Fibroblast of gingiva (primary cell): ENCODE measurements around the gene MRM1.

Experiments used
- DNase-seq: peaks from one replicate; pipeline ENCODE4 v3.0.0-alpha.2; 2011; ENCODE audit warnings: low read depth

Gene MRM1, protein sequence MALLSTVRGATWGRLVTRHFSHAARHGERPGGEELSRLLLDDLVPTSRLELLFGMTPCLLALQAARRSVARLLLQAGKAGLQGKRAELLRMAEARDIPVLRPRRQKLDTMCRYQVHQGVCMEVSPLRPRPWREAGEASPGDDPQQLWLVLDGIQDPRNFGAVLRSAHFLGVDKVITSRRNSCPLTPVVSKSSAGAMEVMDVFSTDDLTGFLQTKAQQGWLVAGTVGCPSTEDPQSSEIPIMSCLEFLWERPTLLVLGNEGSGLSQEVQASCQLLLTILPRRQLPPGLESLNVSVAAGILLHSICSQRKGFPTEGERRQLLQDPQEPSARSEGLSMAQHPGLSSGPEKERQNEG

DNA sequence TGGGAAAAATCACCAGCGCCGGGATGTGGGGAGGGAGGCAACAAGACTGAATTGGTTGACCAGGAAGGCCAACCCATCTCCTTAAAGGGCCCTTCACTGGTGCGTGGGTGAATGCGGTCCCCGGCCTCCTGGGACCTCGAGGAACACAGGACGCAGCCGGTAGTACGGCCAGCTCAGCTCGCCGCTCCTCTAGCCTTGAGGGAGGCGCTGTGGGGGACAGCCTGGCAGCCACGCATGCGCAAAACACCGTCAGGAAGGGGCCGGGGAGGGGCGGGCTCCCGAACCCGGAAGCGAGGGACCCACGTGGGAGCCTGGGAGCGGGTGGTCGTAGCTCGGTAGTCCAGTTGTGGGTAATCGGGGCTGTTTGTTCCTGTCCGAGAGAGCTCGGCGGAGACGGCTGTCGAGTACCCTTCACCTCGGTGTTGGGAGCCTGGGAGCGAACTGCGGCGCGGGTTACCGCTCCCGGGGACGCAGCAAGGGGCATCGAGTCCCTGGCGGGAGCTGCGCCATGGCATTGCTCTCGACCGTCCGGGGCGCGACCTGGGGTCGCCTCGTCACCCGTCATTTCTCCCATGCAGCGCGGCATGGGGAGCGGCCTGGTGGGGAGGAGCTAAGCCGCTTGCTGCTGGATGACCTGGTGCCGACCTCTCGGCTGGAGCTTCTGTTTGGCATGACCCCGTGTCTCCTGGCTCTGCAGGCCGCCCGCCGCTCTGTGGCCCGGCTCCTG is at the start of gene MRM1:
Gene MRM1 (plus strand): TSS at position 281 of the 727 bp plus-strand sequence. CDS start 228 bp downstream, at position 509.
- DNase-seq: peak; percentile 89

DNA sequence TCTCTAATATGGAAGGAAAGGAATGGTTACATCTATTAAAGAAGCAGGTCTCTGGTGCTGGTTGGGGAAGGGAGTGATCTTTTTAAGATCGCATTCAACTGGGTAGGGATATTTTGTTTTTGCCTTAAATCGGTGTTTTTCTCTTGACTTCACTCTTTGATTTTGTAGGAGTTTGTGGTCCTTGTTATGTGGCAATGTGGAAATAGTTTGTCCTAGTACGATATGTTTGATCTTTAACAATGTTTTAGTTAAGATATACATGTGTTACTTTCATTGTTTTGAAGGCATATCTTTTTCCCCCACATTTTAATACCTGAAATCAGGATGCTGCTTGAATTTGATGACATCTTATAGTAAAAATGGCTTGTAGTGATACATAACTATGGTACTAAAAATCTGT is 47.9 kb upstream of the MRM1 start:
- DNase-seq: no peak

DNA sequence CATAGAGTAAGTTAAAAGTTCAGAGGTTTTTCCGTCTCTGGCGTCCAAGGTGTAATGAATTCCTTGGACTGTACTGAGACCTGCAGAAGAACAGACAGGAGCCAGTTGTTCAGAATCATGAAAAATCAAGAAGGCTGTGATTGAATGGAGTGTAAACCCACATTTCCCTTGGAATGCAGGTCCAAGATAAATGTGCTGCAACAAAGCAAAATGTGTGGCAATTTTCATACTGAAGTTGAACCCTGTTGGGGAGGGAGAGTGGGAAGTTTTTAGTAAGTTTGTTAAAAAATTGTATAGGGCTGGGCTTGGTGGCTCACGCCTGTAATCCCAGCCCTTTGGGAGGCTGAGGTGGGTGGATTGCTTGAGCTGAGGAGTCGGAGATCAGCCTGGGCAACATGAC is 35.3 kb upstream of the MRM1 start:
- DNase-seq: no peak

- no peak for DNase-seq
Observed at GRCh38 chr17:36575028-36575427, 26.4 kb upstream of the MRM1 start.

- DNase-seq: no peak
Observed at GRCh38 chr17:36576793-36577192, 24.6 kb upstream of the MRM1 start.

DNA sequence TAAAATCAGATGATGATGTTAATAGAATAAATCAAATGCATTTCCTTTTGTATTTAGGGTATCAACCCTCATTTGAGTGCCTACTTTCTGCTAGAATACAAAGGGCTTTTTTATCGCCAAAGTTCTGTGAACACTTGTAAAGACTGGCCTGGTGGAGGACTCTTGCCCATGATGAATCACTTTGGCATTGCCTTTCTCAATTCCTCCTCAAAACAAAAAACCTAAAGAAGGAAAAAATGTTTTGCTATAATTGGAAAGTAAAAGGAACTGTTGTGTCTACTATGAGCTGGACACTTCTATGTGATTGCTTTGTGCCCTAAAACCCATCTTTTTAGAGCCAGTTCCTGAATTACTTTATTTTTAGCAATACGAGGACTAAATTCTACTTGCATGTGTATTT is 22.7 kb upstream of the MRM1 start:
- DNase-seq: peak; percentile 14

DNA sequence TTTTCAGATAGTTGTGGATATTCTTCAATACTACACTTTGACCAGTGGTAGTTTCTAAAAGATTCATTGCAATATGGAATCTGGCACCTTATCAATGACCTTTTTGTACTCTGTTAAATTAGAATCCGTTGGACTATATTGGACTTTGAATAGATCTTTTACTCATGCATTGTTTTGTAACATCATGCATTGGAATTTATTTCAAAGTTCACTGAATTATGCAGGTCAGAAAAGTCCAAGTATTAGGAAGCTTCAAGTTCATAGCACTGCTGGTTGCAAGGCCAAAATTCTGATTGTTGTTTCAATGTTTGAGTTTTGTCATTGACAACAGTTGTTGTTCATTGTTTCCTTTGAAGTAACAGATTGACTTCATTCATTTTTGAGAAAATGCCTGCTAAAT is 17.6 kb upstream of the MRM1 start:
- no peak for DNase-seq

DNA sequence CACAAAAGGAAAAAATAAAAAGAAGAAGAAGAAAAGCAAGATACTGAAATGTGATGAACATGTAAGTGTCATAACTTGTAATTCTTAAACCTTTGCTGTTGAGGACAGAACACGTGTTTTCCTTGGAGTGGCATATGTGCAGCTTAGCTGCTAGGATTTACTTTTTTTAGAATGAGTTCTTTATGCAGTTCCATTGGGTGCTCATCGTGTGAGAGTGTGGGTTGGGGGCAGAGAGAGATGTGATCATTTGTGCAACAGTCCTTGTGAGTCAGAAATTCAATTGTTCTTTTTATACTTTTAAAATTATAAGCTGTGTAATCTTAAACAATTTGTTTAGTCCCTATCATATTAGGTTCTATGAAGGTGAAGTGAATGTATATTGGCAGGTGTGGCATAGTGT is 15.2 kb upstream of the MRM1 start:
- DNase-seq: no peak

DNA sequence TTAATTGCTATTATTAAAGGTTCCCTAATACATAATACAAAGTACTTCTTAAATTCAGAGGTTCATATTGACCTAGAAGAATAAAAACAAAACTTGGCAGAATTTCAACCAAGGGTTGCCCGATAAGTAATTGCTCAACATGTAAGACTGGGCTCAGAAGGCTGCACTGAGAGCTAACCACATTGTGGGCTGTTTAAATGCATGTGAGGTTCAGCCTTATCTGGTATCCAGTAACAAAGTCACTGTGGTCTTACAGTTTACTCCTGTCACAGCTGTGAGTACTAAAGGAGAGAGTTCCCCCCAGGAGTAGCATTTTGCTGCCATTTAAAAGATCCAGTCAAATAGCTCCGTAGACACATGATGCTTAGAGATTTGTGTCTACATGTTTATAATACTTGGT is 11.3 kb upstream of the MRM1 start:
- DNase-seq: peak; percentile 22

DNA sequence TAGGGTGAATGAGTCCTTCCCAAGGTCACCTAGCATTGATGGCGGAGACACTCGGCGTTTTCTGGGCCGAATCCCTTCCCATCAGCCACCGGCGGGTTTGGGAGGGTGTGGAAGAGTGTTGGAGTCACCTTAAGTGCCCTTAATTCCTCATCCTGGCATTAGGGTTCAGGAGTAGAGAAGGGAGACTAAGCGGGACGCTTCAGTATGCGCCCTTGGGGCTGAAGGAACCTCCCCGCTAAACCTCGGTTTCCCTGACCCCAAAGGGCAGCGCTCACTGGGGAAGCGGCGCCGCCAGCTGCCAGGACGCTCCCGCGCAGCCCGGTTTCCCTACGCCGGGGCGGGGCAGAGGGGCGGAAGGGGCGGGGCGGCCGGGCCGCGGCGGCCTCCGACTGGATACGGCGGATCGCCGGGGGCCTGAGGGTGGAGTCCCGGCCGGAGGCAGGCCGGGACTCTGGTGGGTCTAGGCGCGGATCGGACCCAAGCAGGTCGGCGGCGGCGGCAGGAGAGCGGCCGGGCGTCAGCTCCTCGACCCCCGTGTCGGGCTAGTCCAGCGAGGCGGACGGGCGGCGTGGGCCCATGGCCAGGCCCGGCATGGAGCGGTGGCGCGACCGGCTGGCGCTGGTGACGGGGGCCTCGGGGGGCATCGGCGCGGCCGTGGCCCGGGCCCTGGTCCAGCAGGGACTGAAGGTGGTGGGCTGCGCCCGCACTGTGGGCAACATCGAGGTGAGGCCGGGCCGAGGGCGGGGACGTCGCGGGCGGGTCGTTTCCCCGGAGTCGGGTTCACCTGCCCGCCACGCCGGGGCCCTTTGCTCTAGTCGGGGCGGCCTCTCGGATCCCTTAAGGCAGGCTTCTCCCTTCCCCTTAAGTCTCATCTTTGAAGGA is 9.7 kb upstream of the MRM1 start, which contains the start of gene DHRS11:
Gene DHRS11 (plus strand): TSS at position 446 of the 882 bp plus-strand sequence. CDS start 131 bp downstream, at position 577.
- DNase-seq: peak; percentile 70

GRCh38 chr17:36592316-36592715 is 9.1 kb upstream of the MRM1 start:
- no peak for DNase-seq

DNA sequence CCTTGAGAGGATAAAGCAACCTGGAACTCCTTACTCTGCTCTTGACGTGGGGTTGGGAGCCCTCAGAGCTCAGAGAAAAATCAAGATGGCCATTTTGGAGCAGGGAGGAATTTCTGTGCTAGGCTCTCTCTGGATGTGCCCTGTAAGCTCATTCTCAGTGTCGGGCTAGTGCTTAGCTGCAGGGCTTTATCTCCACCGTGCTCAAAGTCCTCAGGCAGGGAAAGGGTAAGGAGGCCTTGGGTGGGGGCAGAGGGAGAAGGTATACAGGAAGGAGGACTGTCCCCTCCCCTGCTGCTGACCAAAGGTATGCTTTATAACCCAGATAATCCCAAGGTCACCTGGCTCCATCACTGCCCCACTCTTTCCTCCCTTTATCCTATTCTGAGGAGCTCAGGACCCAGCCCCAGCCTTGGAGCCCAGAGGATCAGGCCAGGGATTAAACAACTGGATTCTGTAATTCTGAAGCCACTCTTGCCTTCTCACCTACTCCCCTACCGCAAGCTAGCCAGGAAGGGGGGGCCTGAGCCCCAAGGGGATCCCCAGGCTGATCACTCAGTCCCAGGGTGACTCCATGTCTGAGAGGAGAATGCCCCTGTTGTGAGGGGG is 8.6 kb upstream of the MRM1 start:
- DNase-seq: no peak

GRCh38 chr17:36593656-36594316 is 7.6 kb upstream of the MRM1 start:
- no peak for DNase-seq

DNA sequence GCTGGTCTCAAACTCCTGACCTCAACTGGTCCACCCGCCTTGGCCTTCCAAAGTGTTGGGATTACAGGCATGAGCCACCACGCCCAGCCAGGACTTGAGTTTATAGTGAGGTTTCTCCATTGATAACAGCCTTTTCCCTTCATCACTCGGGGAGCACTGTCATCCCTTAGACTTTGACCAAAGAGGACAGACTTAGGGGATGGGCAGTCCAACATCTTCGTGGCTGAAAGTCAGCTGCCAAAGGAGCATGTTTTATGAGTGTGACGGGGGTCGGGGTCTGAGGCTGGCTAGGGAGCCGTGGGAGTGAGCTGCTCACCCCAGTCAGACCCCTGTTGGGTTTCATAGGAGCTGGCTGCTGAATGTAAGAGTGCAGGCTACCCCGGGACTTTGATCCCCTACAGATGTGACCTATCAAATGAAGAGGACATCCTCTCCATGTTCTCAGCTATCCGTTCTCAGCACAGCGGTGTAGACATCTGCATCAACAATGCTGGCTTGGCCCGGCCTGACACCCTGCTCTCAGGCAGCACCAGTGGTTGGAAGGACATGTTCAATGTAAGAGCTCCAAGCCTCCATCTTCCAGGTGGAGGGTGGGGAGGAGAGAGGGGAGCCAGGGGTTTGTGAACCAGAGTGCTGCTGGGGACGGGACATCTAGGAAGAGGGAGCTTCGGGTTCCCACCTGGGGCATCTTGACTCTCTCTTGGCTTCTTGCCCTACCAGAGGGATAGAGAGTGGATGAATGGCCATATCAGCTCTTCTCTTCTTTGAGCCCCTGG is 6.6 kb upstream of the MRM1 start:
- DNase-seq: no peak

DNA sequence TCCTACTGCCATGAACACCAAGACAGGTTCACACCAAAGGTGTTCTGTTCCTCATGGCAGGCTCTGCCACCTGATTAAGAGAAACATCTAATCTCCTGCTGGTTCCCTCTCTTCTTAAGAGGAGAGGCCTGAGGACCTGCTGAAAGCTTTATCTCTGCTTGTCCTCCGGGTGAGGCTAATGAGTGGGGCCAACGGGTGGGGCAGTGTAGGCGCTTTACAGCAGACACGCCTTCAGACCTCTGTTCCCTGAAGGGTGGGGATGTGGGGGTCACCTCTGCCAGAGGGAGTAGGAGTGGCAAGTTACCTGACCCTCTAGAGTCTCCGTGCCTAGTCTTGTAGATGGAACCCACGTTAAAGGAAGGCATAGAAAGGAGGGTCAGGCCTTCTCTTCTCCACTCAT is 4.2 kb upstream of the MRM1 start:
- DNase-seq: no peak

- no peak for DNase-seq
Observed at GRCh38 chr17:36597866-36598777, 3.3 kb upstream of the MRM1 start.

DNA sequence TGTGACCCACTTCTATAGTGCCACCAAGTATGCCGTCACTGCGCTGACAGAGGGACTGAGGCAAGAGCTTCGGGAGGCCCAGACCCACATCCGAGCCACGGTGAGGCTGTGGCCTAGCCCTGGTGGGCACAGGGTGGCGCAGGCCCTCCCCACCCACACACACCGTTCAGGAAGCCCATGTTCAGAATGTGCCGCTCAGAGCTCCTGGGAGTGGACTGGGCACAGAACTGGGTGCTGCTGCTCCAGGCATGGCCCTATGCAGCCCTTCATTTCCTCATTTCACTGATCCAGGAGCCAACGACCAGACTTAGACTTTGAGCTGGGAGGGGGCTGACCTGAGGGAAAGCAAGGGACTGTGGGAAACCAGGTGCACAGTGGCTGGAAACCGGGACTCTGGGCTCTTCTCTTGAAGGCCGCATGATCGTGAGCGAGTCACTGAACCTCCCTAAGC is 2.4 kb upstream of the MRM1 start:
- no peak for DNase-seq

GRCh38 chr17:36599546-36600250 is 1.7 kb upstream of the MRM1 start:
- no peak for DNase-seq

DNA sequence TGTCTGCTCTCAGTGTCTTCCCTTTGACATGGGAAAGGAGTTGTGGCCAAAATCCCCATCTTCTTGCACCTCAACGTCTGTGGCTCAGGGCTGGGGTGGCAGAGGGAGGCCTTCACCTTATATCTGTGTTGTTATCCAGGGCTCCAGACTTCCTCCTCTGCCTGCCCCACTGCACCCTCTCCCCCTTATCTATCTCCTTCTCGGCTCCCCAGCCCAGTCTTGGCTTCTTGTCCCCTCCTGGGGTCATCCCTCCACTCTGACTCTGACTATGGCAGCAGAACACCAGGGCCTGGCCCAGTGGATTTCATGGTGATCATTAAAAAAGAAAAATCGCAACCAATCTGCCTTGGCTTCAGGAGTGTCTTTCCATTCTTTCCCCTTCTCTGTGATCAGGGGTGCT is 918 bp upstream of the MRM1 start:
- DNase-seq: no peak
